A549 (cell line): ENCODE measurements around the gene FMR1NB.

ENCODE experiments used
- CTCF ChIP-seq: fragments of >200 bp; sonication (Bioruptor Twin); formaldehyde crosslinking; IDR thresholded peaks from 3 replicates; pipeline ENCODE4 v1.5.1; 2016
- RARB ChIP-seq: fragments of 250-450 bp; sonication (Bioruptor Pico); IDR thresholded peaks from 2 replicates; pipeline ENCODE4 v1.8.0; 2021; ENCODE audit warnings: mild to moderate bottlenecking, moderate library complexity

DNA sequence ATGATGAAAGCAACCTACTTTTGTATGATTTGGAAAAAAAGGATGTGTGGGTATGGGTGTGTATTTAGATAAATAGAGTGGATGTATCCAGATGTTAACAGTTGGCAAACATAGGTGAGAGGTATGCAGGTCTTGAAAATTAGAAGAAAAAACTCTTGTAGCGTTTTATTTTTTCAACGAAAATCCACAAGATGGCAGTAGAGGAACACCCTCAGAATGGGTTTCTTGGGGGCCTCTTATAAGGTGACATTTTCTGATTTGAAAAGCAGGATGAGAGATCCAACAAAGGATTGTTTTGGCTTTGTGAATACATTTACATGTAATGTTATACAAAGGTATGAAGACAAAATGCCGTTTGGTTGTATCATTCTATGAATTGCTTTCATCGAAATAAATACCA is 68.3 kb downstream of the FMR1NB start:
- TF ChIP-seq RARB (CRISPR knock-in tag) = no peak
- TF ChIP-seq CTCF = peak; percentile 53
